Gastroesophageal sphincter (tissue), 4 donors: Measurements from ENCODE around the gene WDSUB1. TPM values are rescaled to one million over a fixed set of nuclear protein-coding genes. Genes with fewer than 3 reads are reported as not detected.

Source experiments
- ATAC-seq: fragments of 150-250 bp; one replicate; pipeline ENCODE4 v1.9.1; 2016; ENCODE audit warnings: mild to moderate bottlenecking, moderate library complexity
- H3K27ac ChIP-seq, 4 donors: fragments of 200-600 bp; sonication (generic) in 3 of 4; 1 replicate in 3 of 4; 2 replicates in 1 of 4; pipeline ENCODE4 v1.5.1; 2016 to 2019
- H3K27me3 ChIP-seq: fragments of 200-600 bp; sonication (generic); one replicate; pipeline ENCODE4 v1.5.1; 2019
- H3K36me3 ChIP-seq, 2 donors: fragments of 200-600 bp; sonication (generic); one replicate each; pipeline ENCODE4 v1.5.1; 2019; ENCODE audit warnings: control low read depth in 1 of 2
- H3K4me1 ChIP-seq, 3 donors: fragments of 200-600 bp; sonication (generic); 1 replicate in 2 of 3; 2 replicates in 1 of 3; pipeline ENCODE4 v1.5.1; 2016 to 2019; ENCODE audit warnings: control low read depth in 2 of 3
- H3K4me3 ChIP-seq, 2 donors: fragments of 200-600 bp; sonication (generic); one replicate each; pipeline ENCODE4 v1.5.1; 2019; ENCODE audit warnings: mild to moderate bottlenecking in 1 of 2, moderate library complexity in 1 of 2
- H3K9me3 ChIP-seq, 3 donors: fragments of 200-600 bp; sonication (generic); one replicate each; pipeline ENCODE4 v1.5.1; 2017 to 2019; ENCODE audit warnings: control low read depth in 2 of 3
- EP300 ChIP-seq: sonication (generic); formaldehyde crosslinking; IDR thresholded peaks from one replicate; pipeline ENCODE4 v1.6.1; 2017; ENCODE audit warnings: antibody characterized with exemption, mild to moderate bottlenecking
- POLR2A ChIP-seq, 2 donors: fragments of 450-650 bp; IDR thresholded peaks; one replicate each; pipeline ENCODE4 v1.6.1; 2017; ENCODE audit warnings: antibody characterized with exemption in 2 of 2, mild to moderate bottlenecking in 2 of 2, moderate library complexity in 1 of 2
- POLR2AphosphoS5 ChIP-seq: sonication (generic); formaldehyde crosslinking; IDR thresholded peaks from one replicate; pipeline ENCODE4 v1.6.1; 2017; ENCODE audit warnings: antibody characterized with exemption
- WGBS, 2 donors: methylation state at CpG; one replicate each; pipeline ENCODE4 v1.1.5; 2018; ENCODE audit warnings: low coverage in 1 of 2; 5-methylcytosine and 5-hydroxymethylcytosine counted together
- total RNA-seq, 4 donors: library from RNA; depleted of rRNA; stranded (reverse); fragments of >200 nt; gene quantifications; one replicate each; pipeline ENCODE4 v1.1.0, GENCODE V29; 2016
- TF ChIP-seq, protein P1 (sequence below), 4 experiments: fragments of 200-600 bp in 2 of 4; fragments of 450-650 bp in 2 of 4; sonication (generic) in 1 of 4; IDR thresholded peaks; one replicate each; pipeline ENCODE4 v1.5.1; 2017 to 2019; ENCODE audit warnings: antibody characterized with exemption in 4 of 4, mild to moderate bottlenecking in 2 of 4, moderate library complexity in 2 of 4

WDSUB1 gene
- total RNA-seq, 4 donors from 2014 or later: 5.3 to 11.1 (median 5.9) TPM

DNA sequence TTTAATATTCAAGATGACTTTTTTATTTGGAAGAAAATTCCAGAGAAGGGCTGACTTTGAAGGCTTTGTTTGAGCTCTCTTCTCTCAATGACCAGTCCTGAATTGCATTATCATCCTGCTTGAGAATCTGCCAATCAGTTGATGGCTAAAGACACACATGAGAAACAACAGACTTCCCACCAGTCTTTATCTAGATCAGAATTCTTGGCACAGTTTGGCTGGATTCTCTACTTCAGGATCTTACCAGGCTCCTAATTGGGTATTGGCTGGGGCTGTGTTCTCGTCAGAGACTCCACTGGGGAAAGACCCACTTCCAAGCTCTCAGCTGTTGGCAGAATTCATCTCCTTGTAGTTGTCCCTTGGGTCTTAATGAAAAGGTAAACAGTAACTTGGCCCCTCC, 86.0 kb downstream of the WDSUB1 start:
- Histone ChIP-seq H3K27me3 (no peaks in the 10 kb centered on the region), H3K4me3 (no peak overlapping the region), H3K36me3 (peaks cover 0 to 78% of the 10 kb centered on the region in 2 donors), H3K9me3 (no peaks in the 10 kb centered on the region), H3K4me1 (peaks cover 0 to 33% (median 22%) of the 10 kb centered on the region in 3 donors), H3K27ac (peak overlapping the region in 2 of 4 donors; percentile 19 to 47)
- no peak for TF ChIP-seq EP300
- no peak for TF ChIP-seq POLR2A (IDR thresholded peaks at IDR 0.05)
- no peak for TF ChIP-seq POLR2AphosphoS5
- TF ChIP-seq, protein P1, sequence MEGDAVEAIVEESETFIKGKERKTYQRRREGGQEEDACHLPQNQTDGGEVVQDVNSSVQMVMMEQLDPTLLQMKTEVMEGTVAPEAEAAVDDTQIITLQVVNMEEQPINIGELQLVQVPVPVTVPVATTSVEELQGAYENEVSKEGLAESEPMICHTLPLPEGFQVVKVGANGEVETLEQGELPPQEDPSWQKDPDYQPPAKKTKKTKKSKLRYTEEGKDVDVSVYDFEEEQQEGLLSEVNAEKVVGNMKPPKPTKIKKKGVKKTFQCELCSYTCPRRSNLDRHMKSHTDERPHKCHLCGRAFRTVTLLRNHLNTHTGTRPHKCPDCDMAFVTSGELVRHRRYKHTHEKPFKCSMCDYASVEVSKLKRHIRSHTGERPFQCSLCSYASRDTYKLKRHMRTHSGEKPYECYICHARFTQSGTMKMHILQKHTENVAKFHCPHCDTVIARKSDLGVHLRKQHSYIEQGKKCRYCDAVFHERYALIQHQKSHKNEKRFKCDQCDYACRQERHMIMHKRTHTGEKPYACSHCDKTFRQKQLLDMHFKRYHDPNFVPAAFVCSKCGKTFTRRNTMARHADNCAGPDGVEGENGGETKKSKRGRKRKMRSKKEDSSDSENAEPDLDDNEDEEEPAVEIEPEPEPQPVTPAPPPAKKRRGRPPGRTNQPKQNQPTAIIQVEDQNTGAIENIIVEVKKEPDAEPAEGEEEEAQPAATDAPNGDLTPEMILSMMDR (IDR thresholded peaks at IDR 0.05): no peak
- ATAC-seq: peak; percentile 4
- WGBS, 2 donors: 67% methylated on average over 1 of the region's 1 CpG; no CpG with 5 or more reads in 1 of the 2 donors

DNA sequence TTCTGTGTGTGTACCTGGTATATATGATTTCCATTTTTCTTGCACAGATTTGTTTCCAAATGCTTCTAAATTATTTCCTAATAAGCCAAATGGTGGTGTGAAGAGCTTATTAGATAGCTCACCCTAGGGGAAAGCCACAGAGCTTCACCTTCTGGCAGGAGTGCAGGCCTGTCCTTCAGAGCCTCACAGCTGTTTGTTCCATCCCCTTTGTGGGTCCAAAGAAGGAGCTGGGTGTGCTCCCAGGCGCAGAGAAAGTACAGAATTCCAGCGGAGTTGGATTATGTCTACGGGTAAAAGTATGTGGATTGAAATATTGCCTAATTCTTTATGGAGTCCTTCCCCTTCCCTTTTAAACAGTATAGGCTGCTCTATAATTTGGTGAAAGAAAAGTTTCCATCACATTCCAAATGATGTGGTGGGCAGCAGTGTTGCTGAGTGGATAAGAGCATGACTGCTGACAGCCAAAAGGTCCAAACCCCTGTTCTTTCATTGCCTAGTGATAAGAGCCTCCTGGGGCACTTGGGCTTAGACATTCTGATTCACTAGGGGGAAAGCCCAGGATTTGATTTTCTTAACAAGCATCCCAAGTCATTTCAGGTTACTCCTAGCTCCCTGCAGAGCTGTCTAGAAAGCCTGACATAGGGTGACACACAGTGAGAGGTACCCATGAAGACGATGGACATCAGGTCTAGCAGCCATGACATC, 86.6 kb downstream of the WDSUB1 start:
- Histone ChIP-seq H3K27me3 (no peaks in the 10 kb centered on the region), H3K27ac (peak overlapping the region in 1 of 4 donors; percentile 47), H3K9me3 (no peaks in the 10 kb centered on the region), H3K4me1 (peaks cover 0 to 33% (median 22%) of the 10 kb centered on the region in 3 donors), H3K36me3 (peaks cover 0 to 76% of the 10 kb centered on the region in 2 donors), H3K4me3 (no peak overlapping the region)
- TF ChIP-seq EP300 (no peak), POLR2A (IDR thresholded peaks at IDR 0.05) (no peak), POLR2AphosphoS5 (no peak)
- TF ChIP-seq, protein P1 (IDR thresholded peaks at IDR 0.05): no peak
- 61 to 100% methylated on average over 1 to 4 of the region's 4 CpGs for WGBS, 2 donors
- ATAC-seq: no peak

DNA sequence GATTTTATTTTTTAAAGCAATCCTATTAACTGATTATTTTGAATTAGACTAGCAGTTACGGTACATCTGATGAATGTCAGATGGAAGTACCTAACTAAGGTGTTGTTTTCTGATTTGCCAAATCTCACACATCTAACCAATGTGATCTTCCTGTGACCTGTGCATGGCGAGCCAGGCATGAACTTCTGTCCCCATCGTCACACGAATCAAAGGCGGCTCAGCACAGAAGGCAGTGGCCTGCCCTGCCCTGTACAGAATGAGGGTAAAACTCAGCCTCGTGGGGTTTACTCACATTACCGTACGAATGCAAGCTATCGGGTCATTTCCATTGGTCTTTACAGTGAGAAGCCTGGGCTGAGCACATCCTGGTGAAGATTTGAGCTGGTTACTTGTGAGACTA, 87.3 kb downstream of the WDSUB1 start:
- WGBS, 2 donors: 97% methylated on average over 6 of the region's 9 CpGs; no CpG with 5 or more reads in 1 of the 2 donors
- no peaks in the 10 kb centered on the region for H3K27me3 ChIP-seq
- H3K9me3 ChIP-seq: no peaks in the 10 kb centered on the region
- no peak overlapping the region for H3K4me3 ChIP-seq
- no peak overlapping the region for H3K27ac ChIP-seq
- no peak for ATAC-seq
- peaks cover 0 to 76% of the 10 kb centered on the region in 2 donors for H3K36me3 ChIP-seq
- peaks cover 0 to 33% (median 22%) of the 10 kb centered on the region in 3 donors for H3K4me1 ChIP-seq
- TF ChIP-seq POLR2A (IDR thresholded peaks at IDR 0.05): no peak

DNA sequence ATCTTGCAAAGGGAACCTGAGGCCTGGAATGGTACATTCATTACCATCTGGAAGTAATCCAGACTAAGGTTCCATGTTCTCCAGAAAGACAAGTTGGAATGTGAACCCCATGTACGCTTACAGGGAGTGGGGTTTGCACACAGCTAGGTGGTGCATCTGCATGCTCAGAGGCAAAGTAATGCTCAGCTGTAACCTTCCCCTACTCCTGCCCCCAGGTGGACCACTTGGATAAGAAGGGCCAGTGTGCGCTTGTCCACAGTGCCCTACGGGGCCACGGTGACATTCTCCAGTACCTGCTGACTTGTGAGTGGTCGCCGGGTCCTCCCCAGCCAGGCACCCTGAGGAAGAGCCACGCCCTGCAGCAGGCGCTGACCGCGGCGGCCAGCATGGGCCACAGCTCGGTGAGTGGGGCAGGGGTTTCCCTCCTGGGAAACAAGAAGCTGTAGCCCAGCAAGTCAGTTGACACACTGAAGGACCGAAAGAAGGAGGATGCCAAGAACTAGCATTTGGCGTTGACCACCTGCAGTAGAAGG, 90.0 kb downstream of the WDSUB1 start:
- Histone ChIP-seq H3K4me1 (peaks cover 0 to 14% (median 8%) of the 10 kb centered on the region in 3 donors), H3K36me3 (peaks cover 0 to 97% of the 10 kb centered on the region in 2 donors), H3K27ac (no peak overlapping the region), H3K4me3 (no peak overlapping the region), H3K9me3 (no peaks in the 10 kb centered on the region), H3K27me3 (no peaks in the 10 kb centered on the region)
- WGBS, 2 donors: 92% methylated on average over 9 of the region's 14 CpGs; no CpG with 5 or more reads in 1 of the 2 donors
- TF ChIP-seq, protein P1 (IDR thresholded peaks at IDR 0.05): no peak
- TF ChIP-seq EP300: no peak
- no peak for TF ChIP-seq POLR2AphosphoS5
- no peak for ATAC-seq

DNA sequence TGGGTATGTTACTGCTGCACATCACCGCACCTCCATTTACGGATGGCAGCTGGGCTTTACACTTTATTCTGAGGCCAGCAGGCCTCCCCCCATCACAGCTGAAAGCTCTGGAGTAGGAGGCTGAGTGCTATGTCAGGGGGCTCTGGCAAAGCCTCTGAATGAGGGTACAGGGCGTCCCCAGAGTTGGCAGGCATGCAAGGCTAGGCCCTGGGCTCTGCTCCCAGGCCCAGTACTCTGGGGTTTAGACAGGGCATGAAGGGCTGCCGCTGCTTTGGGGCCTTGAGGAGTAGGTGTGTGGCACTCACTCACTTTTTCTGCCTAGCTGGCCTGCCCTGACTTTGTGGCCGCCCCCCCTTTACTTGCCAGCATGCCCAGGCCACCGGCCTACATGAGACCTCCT, 90.8 kb downstream of the WDSUB1 start:
- H3K36me3 ChIP-seq: peaks cover 0 to 94% of the 10 kb centered on the region in 2 donors
- peaks cover 0 to 6% (median under 1%) of the 10 kb centered on the region in 3 donors for H3K4me1 ChIP-seq
- H3K27me3 ChIP-seq: no peaks in the 10 kb centered on the region
- no peaks in the 10 kb centered on the region for H3K9me3 ChIP-seq
- ATAC-seq: no peak
- 83 to 87% methylated on average over 2 to 4 of the region's 6 CpGs for WGBS, 2 donors
- H3K4me3 ChIP-seq: no peak overlapping the region
- H3K27ac ChIP-seq: no peak overlapping the region
- no peak for TF ChIP-seq POLR2A (IDR thresholded peaks at IDR 0.05)
- no peak for TF ChIP-seq EP300
- TF ChIP-seq POLR2AphosphoS5: no peak
- TF ChIP-seq, protein P1 (IDR thresholded peaks at IDR 0.05): no peak
